Measurements from ENCODE around the gene CHRNA9.
"Not testable (repeated sequence)": the region's sequence is repeated elsewhere in the genome, so short reads cannot be mapped to it uniquely, and the experiment has no call there.

Gene CHRNA9

DNA sequence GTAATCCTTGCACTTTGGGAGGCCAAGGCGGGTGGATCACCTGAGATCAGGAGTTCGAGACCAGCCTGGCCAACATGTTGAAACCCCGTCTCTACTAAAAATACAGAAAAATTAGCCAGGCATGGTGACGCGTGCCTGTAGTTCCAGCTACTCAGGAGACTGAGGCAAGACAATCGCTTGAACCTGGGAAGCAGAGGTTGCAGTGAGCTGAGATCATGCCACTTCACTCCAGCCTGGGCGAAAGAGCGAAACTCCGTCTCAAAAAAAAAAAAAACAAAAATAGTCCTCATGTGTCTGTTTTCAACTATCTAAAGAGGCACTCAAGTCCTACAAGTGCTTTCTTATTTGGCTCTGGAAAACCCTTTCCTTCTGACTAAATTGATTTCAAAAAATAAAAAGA lies 57.1 kb downstream of the CHRNA9 start:
- not testable (repeated sequence) for DNase-seq

DNA sequence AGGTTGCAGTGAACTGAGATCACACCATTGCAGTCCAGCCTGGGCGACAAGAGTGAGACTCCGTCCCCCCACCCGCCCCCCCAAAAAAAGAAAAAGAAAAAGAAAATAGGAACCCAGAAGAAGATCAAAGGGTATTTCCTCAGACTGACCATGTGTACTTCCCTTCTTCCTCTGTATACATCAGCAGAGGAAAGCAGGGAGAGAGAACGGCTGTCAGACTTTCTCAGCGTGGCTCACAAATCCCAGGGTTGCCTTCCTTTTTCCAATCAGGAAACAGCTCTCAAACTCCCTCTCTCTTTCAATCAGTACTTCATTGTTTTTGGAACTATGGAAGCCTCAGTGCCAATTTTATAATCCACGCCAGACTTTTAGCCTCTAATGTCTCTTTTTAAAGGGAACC lies 59.1 kb downstream of the CHRNA9 start:
- DNase-seq = no peak

DNA sequence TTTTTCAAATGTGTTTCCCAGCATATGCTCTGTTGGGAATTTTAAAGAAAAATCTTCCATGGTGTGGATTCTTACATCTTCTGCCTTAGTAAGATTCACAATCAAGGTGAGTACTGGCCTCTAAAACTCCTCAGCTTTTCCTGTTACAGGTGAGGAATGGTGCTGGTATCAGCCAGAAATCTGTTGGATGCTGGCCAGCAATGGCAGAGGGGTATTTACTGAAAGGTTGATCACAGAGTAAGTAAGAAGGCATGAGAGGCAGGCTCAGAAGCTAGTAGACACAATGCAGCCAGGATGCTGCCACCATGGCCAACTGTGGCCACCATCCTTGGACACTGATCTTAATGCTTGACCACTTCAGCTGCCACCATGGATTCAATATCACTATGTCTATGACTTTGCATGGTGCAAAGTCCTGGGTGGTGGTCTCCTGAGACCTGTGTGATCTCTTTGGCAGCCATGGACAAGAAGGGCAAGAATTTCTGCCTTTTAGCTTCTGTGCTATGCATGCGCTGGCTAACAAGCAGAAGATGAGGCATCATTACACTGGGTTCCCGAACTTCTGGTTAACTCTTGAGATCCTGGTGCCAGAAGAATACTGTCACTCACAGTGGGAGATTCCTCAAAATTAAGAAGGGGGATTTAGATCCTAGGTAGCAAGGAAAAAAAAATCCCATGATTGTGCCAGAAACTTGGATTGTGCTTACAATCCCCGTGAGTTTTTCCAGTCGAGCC lies 60.2 kb downstream of the CHRNA9 start:
- DNase-seq = no peak

DNA sequence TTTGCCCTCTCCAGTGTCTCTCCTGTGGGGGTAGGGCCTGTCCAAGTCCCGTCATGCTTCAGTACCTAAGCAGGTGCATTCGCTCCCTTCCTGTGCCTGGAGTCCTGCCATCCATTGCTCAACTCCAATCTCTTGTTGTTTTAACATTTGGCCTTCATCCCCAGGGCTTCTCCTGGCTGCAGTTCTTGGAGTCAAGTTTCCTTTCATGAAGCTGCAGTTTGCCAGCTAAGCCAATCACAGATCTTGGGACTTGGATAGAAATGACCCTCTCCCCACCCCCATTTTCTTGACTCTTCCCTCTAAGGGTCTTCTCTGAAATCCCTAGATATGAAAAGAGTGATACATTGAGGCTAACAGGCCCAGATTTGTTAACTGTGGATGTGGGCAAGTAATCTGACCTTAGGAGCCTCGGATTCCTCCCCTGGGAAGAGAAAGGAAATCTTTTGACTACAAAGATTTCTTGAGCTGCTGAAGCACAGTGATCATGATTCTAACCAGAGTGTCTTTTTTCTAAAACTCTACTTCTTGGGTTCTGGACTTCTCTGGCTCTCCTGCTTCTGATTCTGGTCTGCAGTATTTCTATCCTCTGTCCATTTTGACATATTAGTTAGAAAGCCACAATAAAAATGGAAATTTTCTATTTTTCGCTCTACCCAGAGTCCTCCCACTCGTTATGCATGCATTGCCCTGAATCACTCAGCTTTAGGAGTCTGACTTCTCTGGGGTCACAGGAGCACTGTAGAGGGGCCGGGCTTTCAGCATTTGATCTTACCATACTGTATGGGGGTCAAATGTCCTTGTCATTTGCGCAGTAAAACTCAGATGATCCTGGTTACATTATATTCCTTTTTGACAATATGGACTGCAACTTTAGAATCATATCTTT lies 61.0 kb downstream of the CHRNA9 start:
- DNase-seq = no peak

DNA sequence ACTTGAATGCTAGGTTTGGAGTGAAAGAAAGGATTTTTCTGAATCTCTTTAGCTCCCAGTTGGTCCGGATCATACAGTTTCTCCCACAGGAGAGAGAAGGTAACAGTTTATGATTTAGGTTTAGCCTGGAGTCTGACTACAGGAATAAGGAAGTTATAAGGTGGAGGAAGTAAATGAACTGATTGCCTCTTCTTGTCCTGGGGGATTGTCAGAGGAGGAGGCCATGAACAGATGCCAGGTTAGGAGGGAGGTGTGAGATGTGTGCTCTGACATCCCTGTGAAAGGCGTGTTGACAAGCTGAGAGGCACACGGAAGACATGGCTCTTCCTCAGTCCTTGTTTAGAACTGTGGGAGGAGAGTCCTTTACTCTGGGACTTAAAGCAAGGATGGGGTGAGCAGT lies 64.4 kb downstream of the CHRNA9 start:
- no peak for DNase-seq

DNA sequence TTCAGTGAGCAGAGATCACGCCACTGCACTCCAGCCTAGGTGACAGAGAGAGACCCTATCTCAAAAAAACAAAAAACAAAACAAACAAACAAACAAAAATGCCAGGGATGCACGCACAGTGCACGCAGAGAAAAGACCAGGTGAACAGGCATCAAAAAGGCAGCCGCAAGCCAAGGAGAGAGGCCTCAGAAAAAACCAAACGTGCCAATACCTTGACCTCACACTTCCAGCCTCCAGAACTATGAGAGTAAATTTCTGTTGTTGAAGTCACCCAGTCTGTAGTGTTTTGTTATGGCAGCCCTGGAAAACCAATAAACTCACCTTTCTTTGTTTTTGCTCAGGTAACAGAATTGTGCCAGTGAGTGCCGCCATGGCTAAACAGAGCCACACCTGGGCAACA lies 66.0 kb downstream of the CHRNA9 start:
- no peak for DNase-seq

DNA sequence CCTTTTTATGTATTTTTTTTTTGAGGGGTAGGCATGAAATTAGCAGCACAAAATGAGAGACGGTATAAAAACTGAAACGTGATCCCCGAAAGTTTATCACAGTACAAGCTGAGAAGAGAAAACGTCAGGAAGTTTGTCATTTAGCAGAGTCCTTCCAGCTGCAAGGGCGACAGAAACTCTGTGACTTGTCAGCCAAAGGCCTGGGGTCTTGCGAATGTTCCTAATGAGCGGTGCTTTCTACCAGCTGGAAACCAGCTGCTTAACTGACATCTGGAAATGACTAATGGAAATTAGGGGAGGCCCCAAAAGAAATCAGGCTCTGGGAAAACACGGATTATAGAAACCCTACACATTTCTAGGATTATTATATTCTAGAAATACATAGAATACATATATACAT lies 66.5 kb downstream of the CHRNA9 start:
- no peak for DNase-seq

DNA sequence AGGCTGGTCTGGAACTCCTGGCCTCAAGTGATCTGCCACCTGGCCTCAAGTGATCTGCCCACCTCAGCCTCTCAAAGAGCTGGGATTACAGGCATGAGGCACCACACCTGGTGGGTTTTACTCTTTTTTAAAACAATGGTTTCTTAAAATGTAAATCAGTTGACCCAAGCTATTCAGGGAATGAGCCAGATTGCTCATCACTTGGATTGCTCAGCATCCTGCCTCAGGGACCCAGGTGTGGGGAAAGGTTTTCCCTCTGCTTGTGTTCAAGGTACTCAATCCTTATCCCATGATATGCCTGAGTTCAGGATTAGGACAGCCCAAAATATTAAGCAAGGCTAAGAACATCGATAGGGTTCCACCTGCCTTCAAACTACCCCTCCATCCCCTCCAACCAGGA lies 67.4 kb downstream of the CHRNA9 start:
- no peak for DNase-seq

DNA sequence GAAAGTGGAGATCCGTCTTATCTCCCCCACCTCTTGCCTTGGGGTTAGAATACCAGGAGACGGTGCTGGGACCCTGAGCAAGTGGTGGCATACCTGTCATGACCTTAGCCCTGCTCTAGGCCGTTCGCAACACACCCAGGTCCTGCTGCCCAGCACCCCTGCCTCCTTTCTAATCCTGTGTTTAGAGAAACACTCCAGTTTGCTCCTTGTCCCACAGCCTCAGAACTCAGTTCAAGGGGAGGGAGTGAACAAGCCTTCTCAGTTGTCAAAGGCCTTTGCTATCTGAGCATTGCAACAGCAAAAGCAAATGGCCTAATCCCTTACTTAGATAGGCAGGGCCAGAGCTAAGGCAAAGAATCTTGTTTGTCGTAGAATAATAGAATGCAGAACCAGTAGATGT lies 67.9 kb downstream of the CHRNA9 start:
- no peak for DNase-seq
